ENCODE data around the gene CCDC14. TPM values are rescaled to one million over a fixed set of nuclear protein-coding genes. Genes with fewer than 3 reads are reported as not detected.

The CCDC14 gene
- total and polyA plus RNA-seq, 9 of the 15 experiments (the other 6 are each of a cell fraction or from before 2014, with no cell fraction given), result 18.6 to 107 (median 57.3) TPM

DNA sequence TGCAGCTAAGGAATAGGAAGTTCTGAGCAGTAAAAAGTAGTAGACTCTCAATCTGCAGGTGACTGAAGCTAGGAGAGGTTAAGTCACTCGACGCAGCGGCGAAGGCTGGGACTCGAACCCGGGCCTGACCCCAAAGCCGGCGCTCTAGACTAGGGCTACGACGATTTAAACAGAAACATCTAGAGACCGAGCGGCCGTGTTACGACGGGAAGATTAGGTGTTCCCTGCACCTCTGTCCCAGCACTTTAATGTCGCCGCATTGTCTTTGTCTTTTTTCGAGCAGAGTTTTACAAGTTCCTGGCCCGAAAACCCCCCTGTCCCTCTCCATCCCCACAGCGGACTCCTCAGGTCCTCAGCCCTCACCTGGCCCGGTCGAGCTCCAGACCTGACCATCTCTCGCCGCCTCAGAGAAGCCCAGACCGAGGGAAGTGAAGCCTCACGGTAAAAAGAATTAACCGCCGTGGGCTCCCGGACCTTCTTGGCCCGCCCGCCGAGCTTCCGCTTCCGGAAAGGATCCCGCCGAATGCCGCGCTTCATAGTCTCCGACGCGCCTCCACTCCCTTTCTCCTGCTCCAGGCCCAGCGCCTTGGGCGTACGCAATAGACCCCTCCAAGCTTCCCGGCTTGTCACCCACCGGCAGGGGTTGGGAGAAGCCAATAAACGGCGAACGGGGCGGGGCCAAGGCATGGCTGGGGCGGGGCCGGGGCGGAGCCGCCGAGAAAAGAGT, at the start of gene CCDC14 (continued):
- TF ChIP-seq TEAD1 (CRISPR knock-in tag; IDR thresholded peaks at IDR 0.05) (peak in 1 of 2 experiments; percentile 32; a peak in 1 of 4 replicates), EP400 (IDR thresholded peaks at IDR 0.05) (peak; percentile 54), ZBTB7A (IDR thresholded peaks at IDR 0.05; ENCODE audit: borderline replicate concordance, control insufficient read depth, low read depth, low read length) (peak; percentile 74; the same call in 1 of the 2 replicates), JUND (IDR thresholded peaks at IDR 0.05; ENCODE audit: borderline replicate concordance, low read depth, low read length) (peak; percentile 39; the same call in 1 of the 2 replicates), JUND (tag; IDR thresholded peaks at IDR 0.05; ENCODE audit: borderline replicate concordance, low read depth, low read length) (no peak), YY1 (IDR thresholded peaks at IDR 0.05; ENCODE audit: borderline replicate concordance in 1 of 3, control insufficient read depth in 1 of 3, extremely low read depth in 1 of 3, insufficient read depth in 3 of 3, insufficient read length in 1 of 3, insufficient replicate concordance in 2 of 3, low read depth in 1 of 3, low read length in 2 of 3) (peak in 1 of 3 experiments; percentile 47), ZNF551 (CRISPR knock-in tag; IDR thresholded peaks at IDR 0.05) (no peak), HNRNPLL (IDR thresholded peaks at IDR 0.05; ENCODE audit: low read depth, low read length, poor library complexity, severe bottlenecking) (peak; percentile 93), ATF1 (CRISPR knock-in tag; IDR thresholded peaks at IDR 0.05) (no peak), ATF1 (tag; IDR thresholded peaks at IDR 0.05) (peak; percentile 7; the same call in 1 of the 2 replicates), ZNF24 (IDR thresholded peaks at IDR 0.05) (no peak), ELF1 (tag; IDR thresholded peaks at IDR 0.05) (peak; percentile 76), POLR2A (conservative IDR thresholded peaks at IDR 0.05) (peak; percentile 86)
- TF ChIP-seq, protein P1, sequence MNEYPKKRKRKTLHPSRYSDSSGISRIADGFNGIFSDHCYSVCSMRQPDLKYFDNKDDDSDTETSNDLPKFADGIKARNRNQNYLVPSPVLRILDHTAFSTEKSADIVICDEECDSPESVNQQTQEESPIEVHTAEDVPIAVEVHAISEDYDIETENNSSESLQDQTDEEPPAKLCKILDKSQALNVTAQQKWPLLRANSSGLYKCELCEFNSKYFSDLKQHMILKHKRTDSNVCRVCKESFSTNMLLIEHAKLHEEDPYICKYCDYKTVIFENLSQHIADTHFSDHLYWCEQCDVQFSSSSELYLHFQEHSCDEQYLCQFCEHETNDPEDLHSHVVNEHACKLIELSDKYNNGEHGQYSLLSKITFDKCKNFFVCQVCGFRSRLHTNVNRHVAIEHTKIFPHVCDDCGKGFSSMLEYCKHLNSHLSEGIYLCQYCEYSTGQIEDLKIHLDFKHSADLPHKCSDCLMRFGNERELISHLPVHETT (CRISPR knock-in tag; conservative IDR thresholded peaks at IDR 0.05 in 1 of 2, IDR thresholded peaks at IDR 0.05 in 1 of 2), result 0 out of 4 replicates have a peak, but pooled peaks of 1 of the 2 experiments have one; percentile 36
- TF ChIP-seq, protein P2, sequence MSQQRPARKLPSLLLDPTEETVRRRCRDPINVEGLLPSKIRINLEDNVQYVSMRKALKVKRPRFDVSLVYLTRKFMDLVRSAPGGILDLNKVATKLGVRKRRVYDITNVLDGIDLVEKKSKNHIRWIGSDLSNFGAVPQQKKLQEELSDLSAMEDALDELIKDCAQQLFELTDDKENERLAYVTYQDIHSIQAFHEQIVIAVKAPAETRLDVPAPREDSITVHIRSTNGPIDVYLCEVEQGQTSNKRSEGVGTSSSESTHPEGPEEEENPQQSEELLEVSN (IDR thresholded peaks at IDR 0.05; ENCODE audit: borderline replicate concordance in 1 of 2, extremely low read depth in 1 of 2, insufficient read depth in 1 of 2, insufficient read length in 1 of 2, low read depth in 1 of 2, low read length in 1 of 2, poor library complexity in 1 of 2, severe bottlenecking in 1 of 2), result peak; percentile 54 to 61
- TF ChIP-seq, protein P3, sequence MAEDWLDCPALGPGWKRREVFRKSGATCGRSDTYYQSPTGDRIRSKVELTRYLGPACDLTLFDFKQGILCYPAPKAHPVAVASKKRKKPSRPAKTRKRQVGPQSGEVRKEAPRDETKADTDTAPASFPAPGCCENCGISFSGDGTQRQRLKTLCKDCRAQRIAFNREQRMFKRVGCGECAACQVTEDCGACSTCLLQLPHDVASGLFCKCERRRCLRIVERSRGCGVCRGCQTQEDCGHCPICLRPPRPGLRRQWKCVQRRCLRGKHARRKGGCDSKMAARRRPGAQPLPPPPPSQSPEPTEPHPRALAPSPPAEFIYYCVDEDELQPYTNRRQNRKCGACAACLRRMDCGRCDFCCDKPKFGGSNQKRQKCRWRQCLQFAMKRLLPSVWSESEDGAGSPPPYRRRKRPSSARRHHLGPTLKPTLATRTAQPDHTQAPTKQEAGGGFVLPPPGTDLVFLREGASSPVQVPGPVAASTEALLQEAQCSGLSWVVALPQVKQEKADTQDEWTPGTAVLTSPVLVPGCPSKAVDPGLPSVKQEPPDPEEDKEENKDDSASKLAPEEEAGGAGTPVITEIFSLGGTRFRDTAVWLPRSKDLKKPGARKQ (CRISPR knock-in tag; IDR thresholded peaks at IDR 0.05), result no peak
- TF ChIP-seq, protein P4, sequence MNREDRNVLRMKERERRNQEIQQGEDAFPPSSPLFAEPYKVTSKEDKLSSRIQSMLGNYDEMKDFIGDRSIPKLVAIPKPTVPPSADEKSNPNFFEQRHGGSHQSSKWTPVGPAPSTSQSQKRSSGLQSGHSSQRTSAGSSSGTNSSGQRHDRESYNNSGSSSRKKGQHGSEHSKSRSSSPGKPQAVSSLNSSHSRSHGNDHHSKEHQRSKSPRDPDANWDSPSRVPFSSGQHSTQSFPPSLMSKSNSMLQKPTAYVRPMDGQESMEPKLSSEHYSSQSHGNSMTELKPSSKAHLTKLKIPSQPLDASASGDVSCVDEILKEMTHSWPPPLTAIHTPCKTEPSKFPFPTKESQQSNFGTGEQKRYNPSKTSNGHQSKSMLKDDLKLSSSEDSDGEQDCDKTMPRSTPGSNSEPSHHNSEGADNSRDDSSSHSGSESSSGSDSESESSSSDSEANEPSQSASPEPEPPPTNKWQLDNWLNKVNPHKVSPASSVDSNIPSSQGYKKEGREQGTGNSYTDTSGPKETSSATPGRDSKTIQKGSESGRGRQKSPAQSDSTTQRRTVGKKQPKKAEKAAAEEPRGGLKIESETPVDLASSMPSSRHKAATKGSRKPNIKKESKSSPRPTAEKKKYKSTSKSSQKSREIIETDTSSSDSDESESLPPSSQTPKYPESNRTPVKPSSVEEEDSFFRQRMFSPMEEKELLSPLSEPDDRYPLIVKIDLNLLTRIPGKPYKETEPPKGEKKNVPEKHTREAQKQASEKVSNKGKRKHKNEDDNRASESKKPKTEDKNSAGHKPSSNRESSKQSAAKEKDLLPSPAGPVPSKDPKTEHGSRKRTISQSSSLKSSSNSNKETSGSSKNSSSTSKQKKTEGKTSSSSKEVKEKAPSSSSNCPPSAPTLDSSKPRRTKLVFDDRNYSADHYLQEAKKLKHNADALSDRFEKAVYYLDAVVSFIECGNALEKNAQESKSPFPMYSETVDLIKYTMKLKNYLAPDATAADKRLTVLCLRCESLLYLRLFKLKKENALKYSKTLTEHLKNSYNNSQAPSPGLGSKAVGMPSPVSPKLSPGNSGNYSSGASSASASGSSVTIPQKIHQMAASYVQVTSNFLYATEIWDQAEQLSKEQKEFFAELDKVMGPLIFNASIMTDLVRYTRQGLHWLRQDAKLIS (CRISPR knock-in tag; IDR thresholded peaks at IDR 0.05), result peak; percentile 42; the same call in 1 of the 2 replicates
